Measurements from ENCODE around the gene RASSF8. TPM values are rescaled to one million over a fixed set of nuclear protein-coding genes. Genes with fewer than 3 reads are reported as not detected.

The RASSF8 gene
- polyA plus RNA-seq, 1 donor (not counting 4 experiments of a cell fraction or from before 2014, with no cell fraction given), result 10.5 TPM

- dilution Hi-C loops (cut with MboI; ENCODE audit: extremely low pct_ligation_motif_present, low sequenced_read_pairs), result no loop called here
- H3K4me3 ChIP-seq (ENCODE audit: control insufficient read depth in 2 of 3, extremely low read depth in 1 of 3, insufficient read depth in 2 of 3, low read depth in 1 of 3, low read length in 3 of 3), result peak overlapping the region; percentile 45 to 74 (median 68)
- DNase-seq (ENCODE audit: low read depth, low spot score), result no peak
- no peaks in the 10 kb centered on the region for H3K36me3 ChIP-seq (ENCODE audit: control insufficient read depth in 2 of 2, extremely low read depth in 1 of 2, insufficient read depth in 2 of 2, low read length in 2 of 2)
- peak; percentile 9 for FAIRE-seq
- H3K9me1 ChIP-seq (ENCODE audit: control insufficient read depth, extremely low read depth, insufficient read depth, low read length), result no peaks in the 10 kb centered on the region
- H4K20me1 ChIP-seq (ENCODE audit: control insufficient read depth, extremely low read depth, insufficient read depth, low read length), result no peaks in the 10 kb centered on the region
- H3K4me2 ChIP-seq (ENCODE audit: control insufficient read depth, extremely low read depth, insufficient read depth, low read depth, low read length), result peak overlapping the region; percentile 95
- H3K9me3 ChIP-seq (ENCODE audit: control insufficient read depth, low read depth, low read length), result no peaks in the 10 kb centered on the region
- peak overlapping the region; percentile 8 for H3K27ac ChIP-seq (ENCODE audit: control insufficient read depth, insufficient read depth, low read length)
- H2AFZ ChIP-seq (ENCODE audit: control insufficient read depth, low read length), result peak overlapping the region; percentile 80
- peaks cover 13% of the 10 kb centered on the region for H3K4me1 ChIP-seq (ENCODE audit: control insufficient read depth, extremely low read depth, insufficient read depth, low read length)
- TF ChIP-seq, protein P1, sequence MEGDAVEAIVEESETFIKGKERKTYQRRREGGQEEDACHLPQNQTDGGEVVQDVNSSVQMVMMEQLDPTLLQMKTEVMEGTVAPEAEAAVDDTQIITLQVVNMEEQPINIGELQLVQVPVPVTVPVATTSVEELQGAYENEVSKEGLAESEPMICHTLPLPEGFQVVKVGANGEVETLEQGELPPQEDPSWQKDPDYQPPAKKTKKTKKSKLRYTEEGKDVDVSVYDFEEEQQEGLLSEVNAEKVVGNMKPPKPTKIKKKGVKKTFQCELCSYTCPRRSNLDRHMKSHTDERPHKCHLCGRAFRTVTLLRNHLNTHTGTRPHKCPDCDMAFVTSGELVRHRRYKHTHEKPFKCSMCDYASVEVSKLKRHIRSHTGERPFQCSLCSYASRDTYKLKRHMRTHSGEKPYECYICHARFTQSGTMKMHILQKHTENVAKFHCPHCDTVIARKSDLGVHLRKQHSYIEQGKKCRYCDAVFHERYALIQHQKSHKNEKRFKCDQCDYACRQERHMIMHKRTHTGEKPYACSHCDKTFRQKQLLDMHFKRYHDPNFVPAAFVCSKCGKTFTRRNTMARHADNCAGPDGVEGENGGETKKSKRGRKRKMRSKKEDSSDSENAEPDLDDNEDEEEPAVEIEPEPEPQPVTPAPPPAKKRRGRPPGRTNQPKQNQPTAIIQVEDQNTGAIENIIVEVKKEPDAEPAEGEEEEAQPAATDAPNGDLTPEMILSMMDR (optimal IDR thresholded peaks at IDR 0.05 in 1 of 3, IDR thresholded peaks at IDR 0.05 in 1 of 3, conservative IDR thresholded peaks at IDR 0.05 in 1 of 3; ENCODE audit: extremely low read depth in 1 of 3, insufficient read depth in 2 of 3, low read length in 3 of 3), result peak; percentile 48 to 80 (median 56)
- no peak for TF ChIP-seq EZH2 (IDR thresholded peaks at IDR 0.05; ENCODE audit: low read length)
- H3K27me3 ChIP-seq (ENCODE audit: control insufficient read depth, extremely low read depth, insufficient read depth, low read length), result peaks cover 21% of the 10 kb centered on the region
- peak overlapping the region; percentile 62 for H3K9ac ChIP-seq (ENCODE audit: control insufficient read depth, extremely low read depth, insufficient read depth, low read length)
- no peaks in the 10 kb centered on the region for H3K79me2 ChIP-seq (ENCODE audit: control insufficient read depth, insufficient read depth, low read length)
Measured at GRCh38 chr12:26122681-26123481, 164.4 kb downstream of the RASSF8 start.

DNA sequence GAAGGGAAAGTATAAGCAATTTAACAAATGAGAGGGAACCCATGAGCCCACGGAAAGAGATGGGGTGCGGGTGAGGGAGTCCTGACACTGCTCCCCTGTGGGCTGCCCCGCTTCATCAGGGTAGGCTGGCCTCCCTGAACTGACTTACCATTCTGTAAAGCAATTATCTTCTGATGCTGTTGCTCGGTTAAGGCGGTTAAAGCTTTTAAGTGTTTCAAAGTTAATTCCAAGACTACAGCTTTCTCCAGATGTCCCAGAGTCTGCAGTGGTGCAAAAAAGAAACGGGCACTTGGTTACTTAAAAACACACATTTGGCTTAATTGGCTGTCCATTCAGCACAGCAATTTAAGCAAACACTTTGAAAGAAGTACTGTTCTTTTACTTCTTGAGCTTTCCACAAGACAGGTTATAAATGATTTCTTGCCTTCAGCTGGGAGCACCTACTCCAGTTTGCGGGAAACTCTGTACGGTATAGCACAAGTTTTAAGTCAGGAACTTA is 165.0 kb downstream of the RASSF8 start:
- TF ChIP-seq EZH2 (IDR thresholded peaks at IDR 0.05; ENCODE audit: low read length), result no peak
- TF ChIP-seq, protein P1 (optimal IDR thresholded peaks at IDR 0.05 in 1 of 3, IDR thresholded peaks at IDR 0.05 in 1 of 3, conservative IDR thresholded peaks at IDR 0.05 in 1 of 3; ENCODE audit: extremely low read depth in 1 of 3, insufficient read depth in 2 of 3, low read length in 3 of 3), result no peak
- Histone ChIP-seq H3K4me2 (ENCODE audit: control insufficient read depth, extremely low read depth, insufficient read depth, low read depth, low read length) (peak overlapping the region; percentile 95), H3K4me3 (ENCODE audit: control insufficient read depth in 2 of 3, extremely low read depth in 1 of 3, insufficient read depth in 2 of 3, low read depth in 1 of 3, low read length in 3 of 3) (peak overlapping the region in 2 of 3 experiments; percentile 9 to 74), H2AFZ (ENCODE audit: control insufficient read depth, low read length) (no peak overlapping the region), H3K79me2 (ENCODE audit: control insufficient read depth, insufficient read depth, low read length) (no peaks in the 10 kb centered on the region), H3K36me3 (ENCODE audit: control insufficient read depth in 2 of 2, extremely low read depth in 1 of 2, insufficient read depth in 2 of 2, low read length in 2 of 2) (no peaks in the 10 kb centered on the region), H3K9me1 (ENCODE audit: control insufficient read depth, extremely low read depth, insufficient read depth, low read length) (no peaks in the 10 kb centered on the region), H3K9me3 (ENCODE audit: control insufficient read depth, low read depth, low read length) (no peaks in the 10 kb centered on the region), H3K27ac (ENCODE audit: control insufficient read depth, insufficient read depth, low read length) (no peak overlapping the region), H3K27me3 (ENCODE audit: control insufficient read depth, extremely low read depth, insufficient read depth, low read length) (peaks cover 21% of the 10 kb centered on the region), H3K4me1 (ENCODE audit: control insufficient read depth, extremely low read depth, insufficient read depth, low read length) (peaks cover 18% of the 10 kb centered on the region), H4K20me1 (ENCODE audit: control insufficient read depth, extremely low read depth, insufficient read depth, low read length) (no peaks in the 10 kb centered on the region), H3K9ac (ENCODE audit: control insufficient read depth, extremely low read depth, insufficient read depth, low read length) (peak overlapping the region; percentile 62)
- no peak for DNase-seq (ENCODE audit: low read depth, low spot score)
- dilution Hi-C loops (cut with MboI; ENCODE audit: extremely low pct_ligation_motif_present, low sequenced_read_pairs), result no loop called here
- FAIRE-seq, result no peak

All from keratinocyte (primary cell).